Effector memory CD8-positive, alpha-beta T cell (primary cell): ENCODE results near the gene DBNDD2.

Experiments used
- ATAC-seq: fragments of 150-1000 bp; cut with Tn5 transposase; replicated peaks from 2 replicates; pipeline ENCODE4 v1.10.0; 2021; ENCODE audit warnings: mild to moderate bottlenecking, moderate library complexity
- DNase-seq, 3 experiments: peaks; one replicate each; pipeline ENCODE4 v3.0.0; 2021
- H3K27ac Mint-ChIP-seq, 2 donors: one replicate each; pipeline ENCODE4 v1.8.0; 2022; ENCODE audit warnings: mild to moderate bottlenecking in 2 of 2, mixed read lengths in 2 of 2, moderate library complexity in 2 of 2
- H3K27me3 Mint-ChIP-seq, 2 donors: one replicate each; pipeline ENCODE4 v1.8.0; 2022; ENCODE audit warnings: mixed read lengths in 2 of 2
- H3K36me3 Mint-ChIP-seq: one replicate; pipeline ENCODE4 v1.8.0; 2022; ENCODE audit warnings: mild to moderate bottlenecking, moderate library complexity, mixed read lengths; ENCODE audit not compliant: insufficient read depth
- H3K4me1 Mint-ChIP-seq, 2 donors: one replicate each; pipeline ENCODE4 v1.8.0; 2022; ENCODE audit warnings: low read depth in 2 of 2, mixed read lengths in 2 of 2
- H3K4me3 Mint-ChIP-seq, 2 donors: one replicate each; pipeline ENCODE4 v1.8.0; 2022; ENCODE audit warnings: mild to moderate bottlenecking in 2 of 2, mixed read lengths in 2 of 2, moderate library complexity in 2 of 2
- H3K9me3 Mint-ChIP-seq, 2 donors: one replicate each; pipeline ENCODE4 v1.8.0; 2022; ENCODE audit warnings: mixed read lengths in 2 of 2

The DBNDD2 gene

DNA sequence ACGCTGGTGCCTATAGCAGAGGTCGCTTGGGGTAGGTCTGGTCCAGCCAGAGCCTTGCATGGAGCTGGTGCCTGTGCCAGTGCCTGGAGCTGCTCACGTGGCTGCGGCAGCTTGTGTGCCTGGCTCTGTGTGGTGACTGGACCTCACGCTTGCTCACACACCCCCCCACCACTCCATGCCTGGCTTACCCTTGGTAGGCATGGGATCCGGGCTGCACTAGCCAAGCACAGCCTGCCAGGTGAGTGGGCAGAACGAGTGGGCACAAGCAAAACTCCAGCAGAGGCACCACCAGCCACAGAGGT is 13.0 kb upstream of the DBNDD2 start:
- no peaks in the 10 kb centered on the region for H3K27me3 Mint-ChIP-seq

DNA sequence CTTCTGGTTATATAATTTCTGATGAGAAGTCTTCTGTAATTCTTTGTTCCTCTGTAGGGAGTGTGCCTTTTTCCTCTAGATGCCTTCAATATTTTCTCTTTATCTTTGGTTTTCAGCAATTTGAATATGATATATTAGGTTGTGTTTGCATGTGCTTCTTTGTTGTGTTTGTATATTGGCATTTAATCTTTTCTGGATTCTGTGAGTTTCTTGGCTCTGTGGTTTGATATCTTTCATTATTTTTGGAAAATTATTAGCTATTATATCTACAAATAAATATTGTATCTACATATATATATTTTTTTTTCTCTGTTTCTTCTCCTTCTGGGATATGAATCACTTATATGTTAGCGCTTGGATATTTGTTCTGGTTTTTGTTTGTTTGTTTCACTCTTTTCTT is 9.1 kb upstream of the DBNDD2 start:
- H3K4me1 Mint-ChIP-seq, result no peaks in the 10 kb centered on the region
- H3K4me3 Mint-ChIP-seq, result no peak overlapping the region
- no peaks in the 10 kb centered on the region for H3K27me3 Mint-ChIP-seq
- DNase-seq, result no peak
- no peak for ATAC-seq
- no peak overlapping the region for H3K27ac Mint-ChIP-seq
- H3K9me3 Mint-ChIP-seq, result no peaks in the 10 kb centered on the region
- H3K36me3 Mint-ChIP-seq, result peaks cover 9% of the 10 kb centered on the region

More for the DNA sequence above, 13.0 kb upstream of the DBNDD2 start:
- Mint-ChIP-seq H3K27ac (no peak overlapping the region), H3K9me3 (no peaks in the 10 kb centered on the region), H3K4me1 (peaks cover 2 to 3% of the 10 kb centered on the region in 2 donors), H3K36me3 (peaks cover 6% of the 10 kb centered on the region), H3K4me3 (no peak overlapping the region)
- no peak for DNase-seq
- ATAC-seq, result no peak

DNA sequence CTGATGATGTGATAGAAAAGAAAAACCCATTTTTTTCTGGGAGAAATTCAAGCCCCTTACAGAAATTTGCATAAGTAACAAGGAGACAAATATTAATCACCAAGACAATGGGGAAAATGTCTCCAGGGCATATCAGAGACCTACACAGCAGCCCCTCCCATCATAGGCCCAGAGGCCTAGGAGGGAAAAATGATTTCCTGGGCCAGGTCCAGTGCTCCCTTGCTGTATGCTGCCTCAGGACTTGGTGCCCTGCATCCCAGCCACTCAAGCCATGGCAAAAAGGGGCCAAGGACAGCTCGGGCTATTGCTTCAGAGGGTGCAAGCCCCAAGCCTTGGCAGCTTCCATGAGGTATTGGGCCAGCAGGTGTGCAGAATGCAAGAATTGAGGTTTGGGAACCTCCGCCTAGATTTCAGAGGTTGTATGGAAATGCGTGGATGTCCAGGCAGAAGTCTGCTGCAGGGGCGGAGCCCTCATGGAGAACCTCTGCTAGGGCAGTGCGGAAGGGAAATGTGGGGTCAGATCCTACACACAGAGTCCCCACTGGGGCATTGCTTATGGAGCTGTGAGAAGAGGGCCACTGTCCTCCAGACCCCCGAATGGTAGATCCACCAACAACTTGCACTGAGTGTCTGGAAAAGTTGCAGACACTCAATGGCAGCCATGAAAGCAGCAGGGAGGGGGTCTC is 7.6 kb upstream of the DBNDD2 start:
- Mint-ChIP-seq H3K27ac (no peak overlapping the region), H3K27me3 (no peaks in the 10 kb centered on the region), H3K4me3 (no peak overlapping the region)

DNA sequence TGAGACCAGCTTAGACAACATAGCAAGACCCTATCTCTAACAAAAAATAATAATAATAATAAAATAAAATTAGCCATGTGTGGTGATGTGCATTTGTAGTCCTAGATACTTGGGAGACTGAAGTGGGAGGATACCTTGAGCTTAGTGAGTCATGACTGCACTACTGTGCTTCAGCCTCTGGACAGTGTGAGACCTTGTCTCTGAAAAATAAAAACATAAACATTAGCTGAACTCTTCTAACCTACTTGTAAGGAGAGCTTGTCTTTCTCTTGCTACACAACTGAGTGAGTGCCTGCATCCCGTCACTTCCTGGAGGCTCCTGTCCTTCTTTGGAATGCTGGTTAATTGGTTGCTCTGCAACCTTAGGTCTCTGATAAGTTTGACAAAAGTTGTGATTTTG is 5.1 kb upstream of the DBNDD2 start:
- no peaks in the 10 kb centered on the region for H3K9me3 Mint-ChIP-seq
- no peaks in the 10 kb centered on the region for H3K27me3 Mint-ChIP-seq
- H3K4me3 Mint-ChIP-seq, result no peak overlapping the region
- DNase-seq (no peak), ATAC-seq (no peak)
- H3K4me1 Mint-ChIP-seq, result peaks cover 9 to 11% of the 10 kb centered on the region in 2 donors
- no peak overlapping the region for H3K27ac Mint-ChIP-seq
- H3K36me3 Mint-ChIP-seq, result peaks cover 7% of the 10 kb centered on the region

More for the DNA sequence above, 7.6 kb upstream of the DBNDD2 start:
- Mint-ChIP-seq H3K4me1 (peaks cover 6 to 9% of the 10 kb centered on the region in 2 donors), H3K9me3 (no peaks in the 10 kb centered on the region), H3K36me3 (peaks cover 12% of the 10 kb centered on the region)
- ATAC-seq, result no peak
- DNase-seq, result no peak

DNA sequence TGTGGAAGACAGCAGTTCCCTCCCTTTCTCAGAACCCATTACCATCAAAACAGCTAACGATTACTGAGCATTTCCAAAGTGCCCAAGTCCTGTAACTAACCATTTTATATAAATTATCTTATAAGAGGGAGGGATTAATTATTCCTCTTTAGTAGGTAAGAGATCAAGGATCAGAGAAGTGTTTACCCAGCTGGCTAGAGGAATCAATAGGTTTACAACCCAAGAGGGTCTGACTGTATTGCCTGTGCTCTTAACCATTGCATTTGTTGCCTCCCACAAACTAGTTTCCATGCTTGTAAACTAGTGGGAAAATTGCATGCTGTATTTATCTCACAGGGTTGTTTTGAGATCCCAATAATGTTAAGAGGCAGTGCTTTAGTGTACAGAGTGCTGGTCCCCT is 3.7 kb upstream of the DBNDD2 start:
- no peaks in the 10 kb centered on the region for H3K9me3 Mint-ChIP-seq
- H3K36me3 Mint-ChIP-seq, result peaks cover 7% of the 10 kb centered on the region
- ATAC-seq, result no peak
- peaks cover 9 to 11% of the 10 kb centered on the region in 2 donors for H3K4me1 Mint-ChIP-seq
- peak overlapping the region; percentile 78 to 80 for H3K4me3 Mint-ChIP-seq
- DNase-seq, result no peak
- H3K27ac Mint-ChIP-seq, result peak overlapping the region in 1 of 2 donors; percentile 58
- no peaks in the 10 kb centered on the region for H3K27me3 Mint-ChIP-seq

DNA sequence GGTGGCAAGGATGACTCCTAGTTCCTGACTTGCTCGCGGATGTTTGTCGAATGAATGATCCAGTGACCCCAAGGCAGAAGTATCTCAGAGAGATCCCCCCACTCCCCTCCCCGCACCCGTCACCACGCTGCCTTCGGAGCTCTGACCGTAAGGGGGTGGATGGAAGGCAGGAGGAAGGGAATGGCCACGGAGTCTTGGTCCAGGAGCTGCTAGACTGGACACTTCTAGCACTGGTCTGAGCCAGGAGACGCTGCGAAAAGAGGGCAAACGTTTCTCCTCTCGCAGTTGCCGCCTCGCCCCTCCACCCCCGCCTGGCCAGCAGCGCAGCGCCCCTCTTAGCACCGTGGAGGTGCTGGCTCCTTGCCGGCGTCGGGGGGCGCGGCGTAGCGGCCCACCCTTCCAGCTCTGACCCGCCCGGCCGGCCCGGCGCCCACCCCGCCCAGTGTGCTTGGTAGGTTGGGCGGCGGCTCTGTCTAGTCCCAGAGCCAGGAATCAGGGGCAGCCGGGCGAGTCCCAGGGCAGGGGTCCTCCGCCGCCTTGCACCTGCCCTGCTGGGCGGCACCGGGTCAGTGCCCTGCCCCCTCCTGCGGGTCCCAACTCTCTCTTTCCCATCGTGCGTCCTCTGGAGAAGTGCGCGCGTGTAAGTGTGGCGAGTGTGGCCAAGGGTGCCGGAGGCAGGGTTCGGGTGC is 2.4 kb upstream of the DBNDD2 start:
- Mint-ChIP-seq H3K9me3 (no peaks in the 10 kb centered on the region), H3K4me3 (peak overlapping the region; percentile 78 to 80), H3K4me1 (peaks cover 9 to 11% of the 10 kb centered on the region in 2 donors), H3K27ac (peak overlapping the region; percentile 81 to 83), H3K36me3 (peaks cover 10% of the 10 kb centered on the region), H3K27me3 (no peaks in the 10 kb centered on the region)
- ATAC-seq (peak; percentile 54), DNase-seq (no peak)

DNA sequence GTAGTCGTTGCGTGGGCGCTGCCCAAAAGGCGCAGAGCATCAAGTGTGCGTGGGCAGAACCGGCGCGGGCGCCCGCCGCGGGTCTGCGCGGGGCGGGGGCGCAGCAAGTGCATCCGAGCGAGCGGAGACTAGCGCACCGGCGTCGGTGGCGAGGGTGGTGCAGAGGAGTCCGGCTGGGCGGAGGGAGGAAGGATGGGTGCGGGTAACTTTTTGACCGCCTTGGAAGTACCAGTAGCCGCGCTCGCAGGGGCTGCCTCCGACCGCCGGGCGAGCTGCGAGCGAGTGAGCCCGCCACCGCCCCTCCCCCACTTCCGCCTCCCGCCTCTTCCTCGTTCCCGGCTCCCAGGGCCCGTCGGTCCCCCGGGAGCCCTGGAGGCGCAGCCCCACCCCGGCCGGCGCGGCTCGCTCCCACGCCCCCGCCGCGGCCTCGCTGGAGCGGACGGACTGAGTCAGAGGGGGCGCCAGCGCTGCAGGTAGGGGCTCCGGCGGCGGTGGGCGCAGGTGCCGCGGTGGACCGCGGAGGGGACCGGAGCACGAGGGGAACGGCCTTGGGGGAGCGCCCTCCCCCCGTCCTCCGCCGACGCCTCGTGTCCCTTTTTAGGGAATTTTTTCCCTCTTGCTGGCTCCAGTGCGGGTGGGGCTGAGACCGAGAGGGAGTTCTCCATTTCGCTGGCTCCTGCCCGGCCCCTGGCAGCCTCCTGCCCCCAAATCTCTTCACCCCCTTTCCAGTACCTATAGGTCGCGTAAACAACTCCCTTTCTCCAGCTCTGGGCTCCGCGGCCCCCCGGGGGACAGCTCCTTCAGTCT is 1.6 kb upstream of the DBNDD2 start:
- no peaks in the 10 kb centered on the region for H3K27me3 Mint-ChIP-seq
- ATAC-seq, result peak; percentile 68
- peaks cover 9 to 11% of the 10 kb centered on the region in 2 donors for H3K4me1 Mint-ChIP-seq
- DNase-seq, result peak in 2 of 3 experiments; percentile 14 to 16
- peaks cover 10% of the 10 kb centered on the region for H3K36me3 Mint-ChIP-seq
- H3K4me3 Mint-ChIP-seq, result peak overlapping the region; percentile 78 to 80
- no peaks in the 10 kb centered on the region for H3K9me3 Mint-ChIP-seq
- H3K27ac Mint-ChIP-seq, result peak overlapping the region in 1 of 2 donors; percentile 83

DNA sequence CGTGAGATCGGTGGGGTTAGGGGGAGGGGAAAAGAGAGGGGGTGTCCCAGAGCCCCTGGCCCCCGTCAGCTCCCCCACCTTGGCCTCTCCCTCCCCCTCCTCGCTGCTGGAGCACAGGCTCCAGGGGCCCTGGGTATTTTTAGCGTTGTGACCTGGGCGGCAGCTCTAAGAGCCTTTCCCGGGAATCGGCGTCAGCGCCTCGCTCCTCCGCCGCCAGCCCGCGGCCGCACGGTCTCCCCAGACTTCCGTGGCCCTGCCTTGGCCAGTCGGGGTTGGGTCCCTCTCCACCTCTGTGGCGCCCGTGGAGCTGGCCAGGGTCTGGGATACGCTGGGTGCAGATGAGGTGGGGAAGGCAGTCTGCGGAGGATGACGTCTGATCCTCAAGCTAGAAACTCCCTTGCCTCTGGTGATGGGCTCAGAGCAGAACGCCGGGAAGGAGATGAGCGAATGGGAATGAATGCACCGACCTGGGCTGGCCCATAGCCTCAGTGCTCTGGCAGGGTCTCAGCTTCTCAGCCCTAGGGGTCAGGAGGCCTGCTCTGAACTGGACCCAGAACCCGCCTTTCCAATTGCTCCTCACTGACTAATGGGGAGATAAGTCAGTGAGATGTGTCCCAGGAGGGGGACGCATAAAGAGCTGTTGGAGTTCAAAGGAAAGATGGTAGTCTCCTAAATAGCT is 883 bp upstream of the DBNDD2 start:
- Mint-ChIP-seq H3K9me3 (no peaks in the 10 kb centered on the region), H3K27me3 (no peaks in the 10 kb centered on the region), H3K4me1 (peaks cover 9 to 11% of the 10 kb centered on the region in 2 donors), H3K4me3 (peak overlapping the region; percentile 78 to 80), H3K36me3 (peaks cover 10% of the 10 kb centered on the region), H3K27ac (peak overlapping the region in 1 of 2 donors; percentile 83)
- ATAC-seq, result no peak
- no peak for DNase-seq

DNA sequence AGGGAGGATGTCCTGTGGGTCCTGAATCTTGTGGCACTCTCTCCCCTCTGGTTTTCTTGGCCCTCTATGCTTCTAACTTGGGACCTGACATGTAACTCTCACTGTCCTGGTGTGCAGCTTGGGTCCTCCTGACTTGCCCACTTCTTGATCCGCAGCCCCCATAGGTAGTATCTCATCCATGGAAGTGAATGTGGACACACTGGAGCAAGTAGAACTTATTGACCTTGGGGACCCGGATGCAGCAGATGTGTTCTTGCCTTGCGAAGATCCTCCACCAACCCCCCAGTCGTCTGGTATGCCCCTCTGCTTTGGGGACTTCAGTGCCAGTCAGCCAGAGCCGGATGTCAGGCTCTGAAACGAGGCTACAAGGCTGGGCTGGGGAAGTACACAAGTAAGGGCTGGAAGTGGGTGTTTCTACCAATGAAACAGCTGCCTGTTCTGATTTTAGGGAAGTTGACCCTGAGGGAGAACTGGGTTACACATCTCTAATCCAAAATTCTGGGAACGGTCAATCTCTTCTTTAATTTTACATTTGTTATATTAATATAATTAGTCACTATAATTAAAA is 641 bp downstream of the DBNDD2 start:
- H3K27me3 Mint-ChIP-seq, result no peaks in the 10 kb centered on the region

DNA sequence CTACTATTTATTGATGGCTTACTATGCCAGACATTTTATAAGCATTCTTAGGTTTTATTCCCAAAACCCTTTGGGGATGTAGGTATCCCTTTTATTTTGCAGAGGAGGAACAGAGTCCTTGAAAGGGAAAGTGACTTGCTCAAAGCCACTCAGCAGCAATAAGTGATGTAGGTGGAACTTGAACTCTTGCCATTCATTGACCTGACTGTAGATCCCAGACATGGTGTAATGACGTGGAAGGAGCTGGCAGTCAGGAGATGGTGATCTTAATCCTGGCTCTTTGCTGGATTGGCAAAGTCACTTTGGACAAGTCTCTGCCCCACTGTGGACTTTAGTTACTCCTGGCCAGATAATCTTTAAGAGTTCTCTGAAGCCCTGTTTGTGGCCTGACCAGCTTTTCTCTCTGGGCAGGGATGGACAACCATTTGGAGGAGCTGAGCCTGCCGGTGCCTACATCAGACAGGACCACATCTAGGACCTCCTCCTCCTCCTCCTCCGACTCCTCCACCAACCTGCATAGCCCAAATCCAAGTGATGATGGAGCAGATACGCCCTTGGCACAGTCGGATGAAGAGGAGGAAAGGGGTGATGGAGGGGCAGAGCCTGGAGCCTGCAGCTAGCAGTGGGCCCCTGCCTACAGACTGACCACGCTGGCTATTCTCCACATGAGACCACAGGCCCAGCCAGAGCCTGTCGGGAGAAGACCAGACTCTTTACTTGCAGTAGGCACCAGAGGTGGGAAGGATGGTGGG is 1.6 kb downstream of the DBNDD2 start:
- peaks cover 7% of the 10 kb centered on the region for H3K36me3 Mint-ChIP-seq
- ATAC-seq, result no peak
- no peak for DNase-seq
- H3K27me3 Mint-ChIP-seq, result no peaks in the 10 kb centered on the region
- peaks cover 8 to 12% of the 10 kb centered on the region in 2 donors for H3K4me1 Mint-ChIP-seq
- H3K9me3 Mint-ChIP-seq, result no peaks in the 10 kb centered on the region
- H3K4me3 Mint-ChIP-seq, result no peak overlapping the region
- no peak overlapping the region for H3K27ac Mint-ChIP-seq

More for the DNA sequence above, 641 bp downstream of the DBNDD2 start:
- Mint-ChIP-seq H3K36me3 (peaks cover 7% of the 10 kb centered on the region), H3K27ac (peak overlapping the region in 1 of 2 donors; percentile 31), H3K4me1 (peaks cover 9 to 11% of the 10 kb centered on the region in 2 donors), H3K4me3 (no peak overlapping the region), H3K9me3 (no peaks in the 10 kb centered on the region)
- no peak for ATAC-seq
- DNase-seq, result no peak

DNA sequence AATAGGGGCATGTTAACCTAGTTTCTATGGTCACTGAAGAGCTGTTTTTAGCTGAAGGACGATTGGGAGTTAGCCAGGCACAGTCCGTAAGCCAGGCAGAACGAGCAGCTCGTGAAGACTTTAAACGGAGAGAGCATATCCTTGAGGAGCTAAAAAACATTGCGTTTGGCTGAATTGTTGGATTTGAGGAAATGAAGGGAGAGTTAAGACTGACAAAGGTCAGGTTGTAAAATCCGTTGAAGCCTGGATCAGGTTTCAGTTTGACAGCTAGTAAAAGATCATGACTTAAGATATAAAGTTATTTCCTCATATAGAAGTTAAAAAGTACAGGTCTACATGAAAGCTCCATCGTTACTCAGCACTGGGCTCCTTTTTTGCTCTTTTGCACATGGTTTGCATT is 2.8 kb downstream of the DBNDD2 start:
- H3K4me1 Mint-ChIP-seq, result peaks cover 7 to 11% of the 10 kb centered on the region in 2 donors
- H3K27me3 Mint-ChIP-seq, result no peaks in the 10 kb centered on the region
- H3K27ac Mint-ChIP-seq, result no peak overlapping the region
- DNase-seq (no peak), ATAC-seq (no peak)
- H3K36me3 Mint-ChIP-seq, result peaks cover 6% of the 10 kb centered on the region
- no peak overlapping the region for H3K4me3 Mint-ChIP-seq
- no peaks in the 10 kb centered on the region for H3K9me3 Mint-ChIP-seq

DNA sequence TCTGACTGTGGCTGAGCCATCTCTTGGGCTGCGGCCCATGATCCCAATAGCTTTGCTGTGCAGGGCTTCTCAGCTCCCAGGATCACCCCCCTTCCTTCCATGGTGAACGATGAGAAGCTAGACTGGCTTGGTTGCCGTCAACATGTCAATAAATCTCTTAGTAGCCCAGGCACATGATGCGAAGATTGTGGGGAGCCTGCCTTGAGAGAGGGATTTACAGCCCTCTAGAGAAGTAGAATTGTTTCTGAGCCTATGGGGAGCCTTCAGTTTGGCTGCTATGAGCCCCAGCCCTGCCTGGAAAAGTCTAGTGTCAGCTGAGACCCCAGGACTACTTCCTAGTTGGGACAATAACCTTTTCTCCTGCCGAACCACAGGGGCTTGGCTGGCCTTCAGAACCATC is 4.6 kb downstream of the DBNDD2 start:
- DNase-seq (no peak), ATAC-seq (no peak)
- Mint-ChIP-seq H3K36me3 (peaks cover 16% of the 10 kb centered on the region), H3K27ac (no peak overlapping the region), H3K27me3 (no peaks in the 10 kb centered on the region), H3K4me3 (no peak overlapping the region), H3K9me3 (no peaks in the 10 kb centered on the region), H3K4me1 (peaks cover 12 to 18% of the 10 kb centered on the region in 2 donors)
